ENCODE data around the gene ATOX1. TPM values are rescaled to one million over a fixed set of nuclear protein-coding genes. Genes with fewer than 3 reads are reported as not detected.

ATOX1 gene
- total and polyA plus RNA-seq, 9 of the 15 experiments (the other 6 are each of a cell fraction or from before 2014, with no cell fraction given) = 59.2 to 318 (median 86.2) TPM

GRCh38 chr5:151709109-151709735 lies 49.2 kb downstream of the ATOX1 start:
- DNase-seq (ENCODE audit: extremely low read depth in 1 of 4, low spot score in 3 of 4) (peak in 2 of 4 experiments; percentile 54 to 80), ATAC-seq (peak; percentile 98), FAIRE-seq (peak; percentile 96)
- H4K20me1 ChIP-seq (replicated peaks; ENCODE audit: control insufficient read depth, insufficient read depth, low read length) = no peaks in the 10 kb centered on the region
- in situ Hi-C loops (cut with MboI) = no loop called here
- POLR2A ChIA-PET = interaction anchor here (1.2 kb wide), 1 partner anchor 9 kb away, joined by 3 read pairs; no protein-coding TSS in a partner anchor
- H3K4me3 ChIP-seq = no peak overlapping the region
- no peaks in the 10 kb centered on the region for H3K27me3 ChIP-seq (ENCODE audit: control insufficient read depth in 2 of 2, insufficient read depth in 2 of 2, low read length in 2 of 2)
- H3K9ac ChIP-seq (ENCODE audit: insufficient read depth in 1 of 2, low read depth in 2 of 2, low read length in 2 of 2) = no peak overlapping the region
- H3K79me2 ChIP-seq (ENCODE audit: control insufficient read depth, insufficient read depth, low read length) = no peaks in the 10 kb centered on the region
- 10% methylated on average over 13 of the region's 13 CpGs for WGBS (ENCODE audit: insufficient coverage, low coverage, missing lambda C conversion rate)
- BruUV-seq (replicated peaks) = no TSS peak
- peak overlapping the region; percentile 84 for H2AFZ ChIP-seq (ENCODE audit: low read depth, low read length)
- H3K27ac ChIP-seq (ENCODE audit: extremely low read depth, low read depth, low read length) = no peak overlapping the region; the same call in 2 of the 3 replicates
- no peaks in the 10 kb centered on the region for H3K36me3 ChIP-seq (ENCODE audit: control insufficient read depth, insufficient read depth, low read length)
- CTCF ChIA-PET (ENCODE audit: low intra/inter-chr PET ratio) = no interaction called here
- no peaks in the 10 kb centered on the region for H3K9me3 ChIP-seq (replicated peaks; ENCODE audit: control insufficient read depth, insufficient read depth, low read depth, low read length)
- peak overlapping the region; percentile 44 for H3K4me2 ChIP-seq (ENCODE audit: insufficient read depth, low read length)
- no peaks in the 10 kb centered on the region for H3K9me1 ChIP-seq (ENCODE audit: control insufficient read depth, insufficient read depth, low read length)
- intact Hi-C loops (cut with micrococcal nuclease) = no loop called here
- no peaks in the 10 kb centered on the region; a peak in 1 of 5 replicates for H3K4me1 ChIP-seq (replicated peaks in 1 of 2; ENCODE audit: control insufficient read depth in 2 of 2, insufficient read depth in 2 of 2, low read length in 2 of 2)
- TF ChIP-seq RFX1 (IDR thresholded peaks at IDR 0.05) (no peak), ZNF655 (CRISPR knock-in tag; IDR thresholded peaks at IDR 0.05) (no peak), USF1 (CRISPR knock-in tag; IDR thresholded peaks at IDR 0.05) (0 out of 2 replicates have a peak, but pooled peaks have one; percentile 9), ZNF592 (IDR thresholded peaks at IDR 0.05) (peak; percentile 51; the same call in 1 of the 2 replicates), MNT (conservative IDR thresholded peaks at IDR 0.05) (peak; percentile 40 to 54; a peak in 3 of 4 replicates), CEBPB (tag; IDR thresholded peaks at IDR 0.05) (peak; percentile 88), CXXC5 (CRISPR knock-in tag; IDR thresholded peaks at IDR 0.05) (peak; percentile 41), CREM (IDR thresholded peaks at IDR 0.05; ENCODE audit: low read depth) (peak; percentile 87), CBX3 (IDR thresholded peaks at IDR 0.05; ENCODE audit: borderline replicate concordance in 1 of 2, low read length in 2 of 2) (0 out of 3 replicates have a peak, but pooled peaks of 1 of the 2 experiments have one; percentile 65)
